Subcutaneous abdominal adipose tissue (tissue), 5 donors: Measurements from ENCODE around the gene NPLOC4.
A peak's percentile ranks its signal among the peaks of the same experiment; 100 is the strongest.

ENCODE experiments used
- H3K27ac ChIP-seq: one replicate; pipeline ENCODE4 v1.7.0; 2013; ENCODE audit warnings: low read depth, mild to moderate bottlenecking, inconsistent platforms, low read length, moderate library complexity
- H3K27me3 ChIP-seq, 5 donors: one replicate each; pipeline ENCODE4 v1.7.0; 2013; ENCODE audit warnings: low read length in 5 of 5, inconsistent platforms in 1 of 5; ENCODE audit not compliant: control insufficient read depth in 5 of 5, insufficient read depth in 4 of 5
- H3K36me3 ChIP-seq, 5 donors: one replicate each; pipeline ENCODE4 v1.7.0; 2013; ENCODE audit warnings: low read length in 5 of 5; ENCODE audit not compliant: control insufficient read depth in 5 of 5, insufficient read depth in 5 of 5
- H3K4me1 ChIP-seq, 5 donors: one replicate each; pipeline ENCODE4 v1.7.0; 2013; ENCODE audit warnings: low read length in 5 of 5, mild to moderate bottlenecking in 3 of 5, moderate library complexity in 1 of 5; ENCODE audit not compliant: control insufficient read depth in 5 of 5, insufficient read depth in 5 of 5
- H3K4me3 ChIP-seq, 5 donors: one replicate each; pipeline ENCODE4 v1.7.0; 2013; ENCODE audit warnings: low read length in 5 of 5, low read depth in 1 of 5
- H3K9ac ChIP-seq, 5 donors: one replicate each; pipeline ENCODE4 v1.7.0; 2013; ENCODE audit warnings: low read length in 5 of 5, mild to moderate bottlenecking in 4 of 5, moderate library complexity in 3 of 5
- H3K9me3 ChIP-seq, 5 donors: one replicate each; pipeline ENCODE4 v1.7.0; 2013; ENCODE audit warnings: low read length in 5 of 5; ENCODE audit not compliant: control insufficient read depth in 5 of 5
- donor health status: healthy.
- donor health status: healthy.
- donor health status: healthy.
- donor health status: healthy.
- donor health status: healthy.

Gene NPLOC4

DNA sequence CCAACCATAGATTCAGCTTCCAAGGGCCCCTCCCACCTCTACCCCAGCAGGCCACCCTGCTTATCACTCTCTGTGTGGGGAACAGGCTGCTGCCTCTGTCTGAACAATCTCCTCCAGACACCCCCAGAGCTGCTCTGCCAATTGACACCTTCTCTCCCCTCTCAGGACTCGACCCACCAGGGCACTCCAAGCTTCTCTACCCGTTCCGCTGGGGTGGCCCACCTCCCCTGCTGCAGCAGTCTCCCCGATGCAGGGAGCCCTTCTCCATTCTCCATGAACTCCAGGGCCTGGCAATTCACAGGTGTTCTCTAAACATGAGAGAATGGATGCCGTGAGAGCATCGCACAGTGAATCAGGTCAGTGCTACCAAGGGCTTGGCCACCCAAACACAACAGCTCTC lies 56.4 kb downstream of the NPLOC4 start:
- Histone ChIP-seq H3K9ac (no peak overlapping the region), H3K27me3 (no peaks in the 10 kb centered on the region), H3K36me3 (peaks cover 13 to 81% (median 68%) of the 10 kb centered on the region in 5 donors), H3K4me3 (no peak overlapping the region), H3K27ac (no peak overlapping the region), H3K9me3 (no peaks in the 10 kb centered on the region), H3K4me1 (peaks cover 2 to 17% (median 11%) of the 10 kb centered on the region in 5 donors)

DNA sequence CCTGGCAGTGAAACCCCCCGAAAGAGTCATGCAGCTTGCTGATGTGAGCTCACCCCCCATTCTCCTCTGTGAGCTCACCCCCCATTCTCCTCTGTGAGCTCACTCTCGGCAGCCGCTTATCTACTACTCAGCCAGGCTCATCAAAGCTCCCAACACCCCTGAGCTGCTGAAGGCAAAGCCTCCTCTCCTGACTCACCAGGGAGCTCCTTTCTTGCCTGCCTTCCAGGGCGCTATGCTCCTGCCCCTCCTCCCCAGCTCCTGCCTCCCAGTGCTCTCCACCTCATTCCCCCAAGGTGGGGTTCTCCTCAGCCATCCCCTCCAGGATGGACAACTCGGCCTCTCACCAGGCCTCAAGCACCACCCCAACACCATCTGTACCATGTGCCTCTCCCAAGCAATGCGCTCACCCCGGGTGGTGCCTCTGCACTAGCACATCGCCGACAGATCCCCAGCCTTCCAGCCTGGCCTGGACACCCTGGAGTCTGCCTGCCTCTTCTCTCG lies 57.0 kb downstream of the NPLOC4 start:
- H3K36me3 ChIP-seq: peaks cover 13 to 80% (median 68%) of the 10 kb centered on the region in 5 donors
- no peak overlapping the region for H3K27ac ChIP-seq

DNA sequence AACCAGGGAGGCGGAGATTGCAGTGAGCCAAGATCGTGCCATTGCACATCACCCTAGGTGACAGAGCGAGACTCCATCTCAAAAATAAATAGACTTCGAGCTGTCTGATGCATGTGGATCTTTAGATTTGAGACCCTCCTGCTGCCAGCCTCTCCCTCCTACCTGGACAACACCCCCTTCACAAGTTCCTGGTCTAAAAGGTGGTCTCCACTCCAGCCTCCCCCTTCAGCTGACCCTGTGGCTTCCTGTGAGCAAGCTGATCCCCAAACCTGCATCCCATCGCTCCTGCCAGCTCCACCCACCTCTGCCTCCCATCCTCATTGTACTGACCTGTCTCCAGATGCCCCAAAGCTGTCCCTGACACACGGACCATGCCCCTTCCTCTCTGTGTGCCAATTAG lies 57.6 kb downstream of the NPLOC4 start:
- Histone ChIP-seq H3K36me3 (peaks cover 11 to 80% (median 69%) of the 10 kb centered on the region in 5 donors), H3K4me3 (no peak overlapping the region), H3K27me3 (no peaks in the 10 kb centered on the region), H3K4me1 (peaks cover 2 to 17% (median 11%) of the 10 kb centered on the region in 5 donors), H3K9me3 (no peaks in the 10 kb centered on the region), H3K27ac (no peak overlapping the region), H3K9ac (no peak overlapping the region)

More for the DNA sequence above, 57.0 kb downstream of the NPLOC4 start:
- no peaks in the 10 kb centered on the region for H3K9me3 ChIP-seq
- no peaks in the 10 kb centered on the region for H3K27me3 ChIP-seq
- peaks cover 2 to 17% (median 11%) of the 10 kb centered on the region in 5 donors for H3K4me1 ChIP-seq
- H3K4me3 ChIP-seq: no peak overlapping the region
- no peak overlapping the region for H3K9ac ChIP-seq

DNA sequence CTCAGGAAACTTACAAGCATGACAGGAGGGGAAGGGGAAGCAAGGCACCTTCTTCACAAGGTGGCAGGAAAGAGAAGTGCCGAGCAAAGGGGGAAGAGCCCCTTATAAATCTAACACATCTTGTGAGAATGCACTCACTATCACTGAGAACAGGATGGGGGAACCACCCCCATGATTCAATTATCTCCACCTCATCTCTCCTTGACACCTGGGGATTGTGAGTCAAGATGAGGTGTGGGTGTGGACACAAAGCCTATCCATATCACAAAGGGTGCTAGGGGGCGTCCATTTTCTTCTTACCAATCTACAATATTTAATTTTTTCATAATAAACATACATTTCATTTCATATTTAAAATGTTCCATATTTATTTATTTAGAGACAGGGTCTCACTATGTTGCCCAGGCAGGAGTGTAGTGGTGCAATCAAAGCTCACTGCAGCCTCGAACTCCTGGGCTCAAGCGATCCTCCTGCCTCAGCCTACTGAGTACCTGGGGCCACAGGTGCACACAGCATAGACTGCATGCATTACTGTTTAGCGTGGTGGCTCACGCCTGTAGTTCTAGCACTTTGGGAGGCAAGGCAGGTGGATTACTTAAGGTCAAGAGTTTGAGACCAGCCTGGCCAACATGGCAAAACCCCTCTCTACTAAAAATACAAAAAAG lies 58.2 kb downstream of the NPLOC4 start:
- Histone ChIP-seq H3K4me1 (peaks cover 2 to 17% (median 11%) of the 10 kb centered on the region in 5 donors), H3K9me3 (no peaks in the 10 kb centered on the region), H3K4me3 (no peak overlapping the region), H3K36me3 (peaks cover 5 to 79% (median 64%) of the 10 kb centered on the region in 5 donors), H3K27ac (no peak overlapping the region), H3K27me3 (no peaks in the 10 kb centered on the region), H3K9ac (no peak overlapping the region)

DNA sequence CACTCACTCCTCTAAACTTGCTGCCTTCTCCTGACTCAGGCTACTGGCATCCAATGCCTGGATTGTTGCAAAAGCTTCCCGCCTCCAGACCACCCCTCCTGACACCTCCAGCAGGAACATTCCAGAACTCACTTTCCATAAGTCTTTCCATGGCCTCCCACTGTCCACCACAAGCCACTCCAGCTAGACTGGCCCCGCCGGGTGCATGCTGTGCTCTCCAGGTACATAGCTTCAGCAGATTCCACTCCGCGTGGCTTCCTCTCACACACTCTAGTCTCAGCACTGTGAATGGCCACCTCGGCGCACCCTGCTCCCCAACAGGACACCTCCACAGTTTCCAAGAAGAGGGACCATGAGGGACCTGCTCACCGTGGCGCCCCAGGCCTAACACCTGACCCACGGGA lies 58.9 kb downstream of the NPLOC4 start:
- H3K4me1 ChIP-seq: peaks cover 2 to 17% (median 11%) of the 10 kb centered on the region in 5 donors
- H3K4me3 ChIP-seq: no peak overlapping the region
- no peak overlapping the region for H3K9ac ChIP-seq
- peaks cover 3 to 78% (median 64%) of the 10 kb centered on the region in 5 donors for H3K36me3 ChIP-seq
- no peaks in the 10 kb centered on the region for H3K27me3 ChIP-seq
- H3K27ac ChIP-seq: no peak overlapping the region
- H3K9me3 ChIP-seq: no peaks in the 10 kb centered on the region

DNA sequence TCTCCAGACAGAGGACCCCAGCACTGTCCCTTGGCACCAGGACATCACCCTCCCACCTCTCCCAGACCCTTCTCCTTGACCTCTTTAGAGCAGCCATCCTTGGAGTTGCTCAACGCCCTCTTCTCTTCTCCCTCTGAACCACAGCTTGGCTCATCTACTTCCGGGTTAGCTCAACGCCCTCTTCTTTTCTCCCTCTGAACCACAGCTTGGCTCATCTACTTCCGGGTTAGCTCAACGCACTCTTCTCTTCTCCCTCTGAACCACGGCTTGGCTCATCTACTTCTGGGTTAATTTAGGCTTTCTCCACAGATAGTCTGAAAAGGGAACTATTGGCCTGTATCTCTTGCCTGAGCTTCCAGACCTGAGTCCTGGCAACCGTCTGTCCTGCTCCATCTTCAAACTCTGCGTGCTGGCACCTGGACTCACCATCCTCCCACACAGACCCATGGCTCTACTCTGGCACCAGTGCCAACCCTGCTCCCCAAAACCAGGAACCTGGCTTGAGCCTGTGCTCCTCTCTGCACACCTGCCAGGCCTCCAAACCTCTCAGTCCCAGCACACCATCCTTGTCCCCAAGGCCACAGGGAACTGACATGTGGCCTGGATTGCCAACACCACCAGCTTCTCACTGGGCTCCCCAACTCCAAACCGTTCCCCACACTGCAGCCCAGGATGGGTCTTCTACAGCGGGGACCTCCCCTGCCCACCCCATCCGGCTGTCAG lies 59.5 kb downstream of the NPLOC4 start:
- Histone ChIP-seq H3K27ac (peak overlapping the region; percentile 19), H3K4me3 (peak overlapping the region in 3 of 5 donors; percentile 32 to 48 (median 40)), H3K4me1 (peaks cover 2 to 17% (median 11%) of the 10 kb centered on the region in 5 donors), H3K9me3 (no peaks in the 10 kb centered on the region), H3K36me3 (peaks cover 3 to 74% (median 61%) of the 10 kb centered on the region in 5 donors), H3K9ac (peak overlapping the region in 1 of 5 donors; percentile 19), H3K27me3 (no peaks in the 10 kb centered on the region)

DNA sequence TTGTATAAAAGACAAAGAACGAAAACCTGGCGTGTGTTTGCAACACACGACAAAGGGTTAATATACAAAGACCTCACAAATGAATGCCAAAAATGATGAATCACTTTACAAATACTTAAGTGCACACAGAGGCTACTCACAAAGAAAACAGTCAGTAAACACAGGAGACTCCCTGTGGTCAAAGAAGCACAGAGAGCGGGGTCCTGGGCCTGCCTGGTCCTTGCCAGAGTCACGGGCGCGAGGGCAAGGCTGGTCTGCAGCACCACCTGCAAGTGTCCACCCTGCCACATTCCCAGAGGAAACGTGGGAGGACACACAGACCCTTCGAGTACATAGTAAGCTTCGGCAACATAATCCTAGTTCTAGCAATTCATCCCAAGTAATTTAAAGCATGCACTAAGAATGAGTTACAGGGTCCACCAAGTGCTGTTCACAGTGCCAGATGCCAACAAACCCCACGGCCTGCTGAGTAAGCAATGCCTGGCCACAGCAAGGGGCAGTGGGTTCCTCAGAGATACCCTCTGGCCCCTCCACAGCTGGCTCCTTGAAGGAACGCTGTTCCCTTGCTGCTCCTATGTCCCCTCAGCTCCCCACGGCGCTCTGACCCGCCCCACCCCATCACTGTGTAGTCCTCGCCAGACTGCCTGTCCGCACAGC lies 60.2 kb downstream of the NPLOC4 start:
- Histone ChIP-seq H3K9ac (no peak overlapping the region), H3K27ac (peak overlapping the region; percentile 19), H3K27me3 (no peaks in the 10 kb centered on the region), H3K4me1 (peaks cover 2 to 17% (median 11%) of the 10 kb centered on the region in 5 donors), H3K36me3 (peaks cover 3 to 71% (median 58%) of the 10 kb centered on the region in 5 donors), H3K9me3 (no peaks in the 10 kb centered on the region), H3K4me3 (peak overlapping the region in 3 of 5 donors; percentile 32 to 48 (median 40))

DNA sequence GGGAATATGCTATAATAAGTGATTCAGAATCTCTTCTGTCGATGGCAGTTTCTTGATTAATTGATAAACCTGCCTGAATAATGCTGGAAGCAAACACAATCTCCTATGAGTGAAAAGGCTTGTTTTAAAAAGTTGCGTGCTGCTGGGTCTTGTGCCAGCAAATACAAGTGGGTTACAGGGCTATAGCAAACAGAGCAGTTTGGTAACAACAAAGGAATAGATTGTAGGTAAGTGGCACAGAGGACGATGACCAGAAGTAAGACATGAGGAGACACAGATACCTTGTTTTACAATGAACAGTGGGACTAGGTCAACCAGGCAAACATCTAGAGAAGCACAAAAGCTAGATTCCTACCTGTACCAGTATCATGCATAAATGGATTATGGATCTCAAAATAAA lies 61.1 kb downstream of the NPLOC4 start:
- H3K36me3 ChIP-seq: peaks cover 3 to 74% (median 61%) of the 10 kb centered on the region in 5 donors
- no peak overlapping the region for H3K4me3 ChIP-seq
- no peak overlapping the region for H3K27ac ChIP-seq
- H3K27me3 ChIP-seq: no peaks in the 10 kb centered on the region
- H3K9me3 ChIP-seq: no peaks in the 10 kb centered on the region
- peaks cover 2 to 14% (median 11%) of the 10 kb centered on the region in 5 donors for H3K4me1 ChIP-seq
- H3K9ac ChIP-seq: no peak overlapping the region

DNA sequence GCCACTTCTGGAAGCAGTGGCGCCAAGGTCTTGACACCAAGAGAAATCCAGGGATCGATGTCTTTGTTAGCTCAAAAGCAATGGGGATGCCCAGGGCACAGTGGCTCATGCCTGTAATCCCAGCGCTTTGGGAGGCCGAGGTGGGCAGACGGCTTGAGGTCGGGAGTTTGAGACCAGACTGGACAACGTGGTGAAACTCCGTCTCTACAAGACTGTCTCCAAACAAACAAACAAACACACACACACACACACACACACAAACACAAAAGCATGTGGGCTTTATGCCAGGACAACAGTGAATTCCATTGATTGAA lies 62.3 kb downstream of the NPLOC4 start:
- no peak overlapping the region for H3K4me3 ChIP-seq
- H3K36me3 ChIP-seq: peaks cover 3 to 74% (median 64%) of the 10 kb centered on the region in 5 donors
- peaks cover 2 to 14% (median 11%) of the 10 kb centered on the region in 5 donors for H3K4me1 ChIP-seq
- no peak overlapping the region for H3K9ac ChIP-seq
- H3K9me3 ChIP-seq: no peaks in the 10 kb centered on the region
- H3K27me3 ChIP-seq: no peaks in the 10 kb centered on the region
- no peak overlapping the region for H3K27ac ChIP-seq
